Common myeloid progenitor, CD34-positive (primary cell): ENCODE data around the gene DBI.

Experiments used
- CTCF ChIA-PET: fragments of 350-600 bp; sonication (Branson Sonifier 250); formaldehyde crosslinking; loops from one replicate; lab custom pipeline; 2021; ENCODE audit warnings: antibody characterized with exemption; lab: Charles Lee
- POLR2A ChIA-PET: fragments of 350-600 bp; sonication (Branson Sonifier 250); formaldehyde crosslinking; loops from one replicate; lab custom pipeline; 2021; ENCODE audit warnings: antibody characterized with exemption; lab: Charles Lee
- DNase-seq, 3 donors: peaks; one replicate each; pipeline versions ENCODE4 v3.0.0 to v3.0.0-alpha.2; 2013
- H3K27ac ChIP-seq, 2 experiments: 1 replicate in 1 of 2; 2 replicates in 1 of 2; pipeline ENCODE4 v1.7.0; 2013; ENCODE audit warnings: inconsistent platforms in 2 of 2, low read length in 2 of 2, mild to moderate bottlenecking in 2 of 2, low read depth in 1 of 2, moderate library complexity in 1 of 2; ENCODE audit not compliant: severe bottlenecking in 2 of 2, insufficient read depth in 1 of 2, poor library complexity in 1 of 2
- H3K27me3 ChIP-seq, 5 experiments: replicated peaks in 2 of 5; 1 replicate in 3 of 5; 2 replicates in 2 of 5; pipeline versions ENCODE4 v1.6.1 to v1.7.0; 2013; ENCODE audit warnings: low read length in 4 of 5, mild to moderate bottlenecking in 2 of 5, moderate library complexity in 2 of 5, inconsistent platforms in 1 of 5; ENCODE audit not compliant: insufficient read depth in 5 of 5, control insufficient read depth in 4 of 5
- H3K36me3 ChIP-seq, 4 experiments: 1 replicate in 2 of 4; 2 replicates in 2 of 4; pipeline versions ENCODE4 v1.6.1 to v1.7.0; 2013; ENCODE audit warnings: low read length in 3 of 4, control low read depth in 1 of 4, mild to moderate bottlenecking in 1 of 4; ENCODE audit not compliant: control insufficient read depth in 4 of 4, insufficient read depth in 4 of 4
- H3K4me1 ChIP-seq, 4 experiments: 1 replicate in 3 of 4; 2 replicates in 1 of 4; pipeline versions ENCODE4 v1.6.1 to v1.7.1; 2013; ENCODE audit warnings: low read length in 3 of 4, mild to moderate bottlenecking in 3 of 4, control low read depth in 1 of 4, inconsistent platforms in 1 of 4, moderate library complexity in 1 of 4; ENCODE audit not compliant: control insufficient read depth in 4 of 4, insufficient read depth in 4 of 4; ENCODE audit errors: control extremely low read depth in 1 of 4
- H3K4me3 ChIP-seq, 7 experiments: 1 replicate in 4 of 7; 2 replicates in 3 of 7; pipeline versions ENCODE4 v1.5.1 to v1.7.0; 2013; ENCODE audit warnings: mild to moderate bottlenecking in 7 of 7, low read length in 6 of 7, moderate library complexity in 6 of 7, inconsistent platforms in 2 of 7, low read depth in 2 of 7, control low read depth in 1 of 7; ENCODE audit not compliant: insufficient read depth in 4 of 7, control insufficient read depth in 1 of 7; ENCODE audit errors: extremely low read depth in 1 of 7
- H3K9me3 ChIP-seq, 5 experiments: 1 replicate in 4 of 5; 2 replicates in 1 of 5; pipeline versions ENCODE4 v1.6.1 to v1.7.1; 2013; ENCODE audit warnings: low read length in 4 of 5, mild to moderate bottlenecking in 2 of 5, inconsistent platforms in 1 of 5, low read depth in 1 of 5, moderate library complexity in 1 of 5; ENCODE audit not compliant: control insufficient read depth in 4 of 5, insufficient read depth in 2 of 5; ENCODE audit errors: control extremely low read depth in 1 of 5
- WGBS: methylation state at CpG from one replicate; pipeline ENCODE4 v1.1.5; 2013; ENCODE audit not compliant: insufficient coverage; 5-methylcytosine and 5-hydroxymethylcytosine counted together

DBI gene

DNA sequence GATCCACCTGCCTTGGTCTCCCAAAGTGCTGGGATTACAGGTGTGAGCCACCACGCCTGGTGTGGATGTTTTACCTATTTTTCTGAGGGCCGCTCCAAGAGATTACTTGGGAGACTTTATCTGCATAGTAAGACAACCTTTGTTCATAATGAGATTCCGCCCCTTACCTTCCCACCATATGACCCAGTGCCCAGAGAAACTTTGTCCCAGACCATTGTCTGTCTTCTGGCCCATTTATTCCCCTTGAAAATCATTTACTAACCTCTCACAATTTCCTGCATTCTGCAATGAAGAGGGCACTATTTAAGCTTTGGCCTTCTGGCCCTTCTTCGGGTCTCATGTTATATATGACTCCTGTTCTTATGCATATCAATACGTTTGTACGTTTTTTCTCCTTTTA is 51.1 kb downstream of the DBI start:
- ChIA-PET CTCF (no interaction called here), POLR2A (no interaction called here)
- 100% methylated on average over 4 of the region's 6 CpGs for WGBS
- H3K9me3 ChIP-seq, result peaks cover 0 to 9% (median 4%) of the 10 kb centered on the region in 5 experiments
- no peaks in the 10 kb centered on the region for H3K36me3 ChIP-seq
- H3K27ac ChIP-seq, result no peak overlapping the region
- DNase-seq, result no peak
- H3K4me3 ChIP-seq, result no peak overlapping the region
- no peaks in the 10 kb centered on the region for H3K27me3 ChIP-seq
- peaks cover 0 to 14% (median 0%) of the 10 kb centered on the region in 4 experiments for H3K4me1 ChIP-seq

DNA sequence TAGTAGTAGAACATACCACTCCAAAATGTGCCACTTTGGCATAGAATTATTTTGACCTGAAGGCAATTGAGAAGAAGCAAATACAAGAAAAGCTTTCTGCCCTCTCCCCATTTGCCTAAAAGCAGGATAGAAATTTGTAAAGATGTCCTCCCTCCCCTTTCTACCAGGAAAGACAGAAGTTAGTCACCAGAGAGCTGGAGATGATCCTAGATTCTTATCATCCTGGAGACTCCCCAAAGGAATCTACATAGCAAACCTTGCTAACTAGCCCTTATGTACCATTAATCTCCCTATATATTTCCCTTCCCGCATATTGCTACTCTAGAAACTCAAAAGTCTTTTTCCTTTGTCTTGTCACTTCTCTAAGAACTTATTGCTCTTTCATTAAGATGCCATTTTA is 52.3 kb downstream of the DBI start:
- WGBS, result 100% methylated on average over 1 of the region's 1 CpG
- Histone ChIP-seq H3K9me3 (peaks cover 0 to 9% (median 4%) of the 10 kb centered on the region in 5 experiments), H3K27ac (no peak overlapping the region), H3K27me3 (no peaks in the 10 kb centered on the region), H3K4me1 (peaks cover 0 to 14% (median 0%) of the 10 kb centered on the region in 4 experiments), H3K4me3 (no peak overlapping the region), H3K36me3 (no peaks in the 10 kb centered on the region)
- ChIA-PET POLR2A (no interaction called here), CTCF (no interaction called here)
- DNase-seq, result no peak

DNA sequence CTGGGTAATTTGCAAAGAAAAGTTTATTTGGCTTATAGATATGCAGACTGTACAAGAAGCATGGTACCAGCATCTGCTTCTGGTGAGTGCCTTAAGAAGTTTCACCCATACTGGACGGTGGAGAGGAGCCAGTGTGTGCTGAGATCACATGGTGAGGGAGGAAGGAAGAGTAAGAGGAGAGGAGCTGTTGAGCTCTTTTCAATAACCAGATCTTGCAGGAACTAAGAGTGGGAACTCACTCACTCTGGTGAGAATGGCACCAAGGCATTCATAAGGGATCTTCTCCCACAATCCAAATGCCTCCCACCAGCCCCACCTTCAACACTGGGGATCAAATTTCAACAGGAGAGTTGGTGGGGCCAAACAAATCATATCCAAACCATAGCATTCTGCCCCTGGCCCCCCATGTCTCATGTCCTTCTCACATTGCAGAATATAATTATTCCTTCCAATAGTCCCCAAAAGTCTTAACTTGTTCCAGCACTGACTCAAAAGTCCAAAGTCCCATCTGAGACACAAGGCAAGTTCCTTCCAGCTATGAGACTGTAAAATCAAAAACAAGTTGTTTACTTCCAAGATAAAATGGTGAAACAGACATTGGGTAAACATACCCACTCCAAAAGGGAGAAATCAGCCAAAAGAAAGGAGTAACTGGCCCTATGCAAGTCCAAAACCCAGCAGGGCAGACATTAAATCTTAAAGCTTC is 53.2 kb downstream of the DBI start:
- WGBS, result no CpG with 5 or more reads among the region's 1 CpG

DNA sequence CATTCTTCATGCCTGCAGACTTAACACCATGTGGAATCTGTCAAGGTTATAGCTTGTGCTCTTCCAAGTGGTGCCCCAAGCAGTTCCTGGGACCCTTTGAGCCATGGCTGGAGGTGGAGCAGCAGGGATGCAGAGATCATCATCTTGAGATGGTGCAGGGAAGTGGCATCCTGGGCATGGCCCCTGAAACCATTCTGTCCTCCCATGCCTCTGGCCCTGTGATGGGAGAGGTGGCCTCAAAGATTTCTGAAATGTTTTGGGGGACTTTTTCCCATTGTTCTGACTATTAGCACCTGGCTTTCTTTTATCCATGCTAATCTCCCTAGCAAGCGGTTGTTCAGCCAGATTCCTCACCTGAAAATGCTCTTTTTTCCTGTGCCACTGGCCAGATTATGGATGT is 54.5 kb downstream of the DBI start:
- POLR2A ChIA-PET, result no interaction called here
- Histone ChIP-seq H3K9me3 (peaks cover 0 to 9% (median 4%) of the 10 kb centered on the region in 5 experiments), H3K36me3 (no peaks in the 10 kb centered on the region), H3K4me3 (no peak overlapping the region), H3K27me3 (peaks cover 0 to 6% (median 0%) of the 10 kb centered on the region in 5 experiments), H3K4me1 (no peaks in the 10 kb centered on the region), H3K27ac (no peak overlapping the region)
- no peak for DNase-seq
- 100% methylated on average over 1 of the region's 1 CpG for WGBS
- CTCF ChIA-PET, result interaction anchor here (1.2 kb wide), 1 partner anchor 10 kb away, joined by 3 read pairs; the partner anchor contains the start of gene TMEM37

More for the DNA sequence above, 53.2 kb downstream of the DBI start:
- no peak overlapping the region for H3K4me3 ChIP-seq
- no peak for DNase-seq
- peaks cover 0 to 9% (median 4%) of the 10 kb centered on the region in 5 experiments for H3K9me3 ChIP-seq
- ChIA-PET POLR2A (interaction anchor here (0.6 kb wide), 1 partner anchor 415 kb away, joined by 3 read pairs; no protein-coding TSS in a partner anchor), CTCF (interaction anchor here (1.2 kb wide), 1 partner anchor 12 kb away, joined by 3 read pairs; the partner anchor contains the start of gene TMEM37)
- peaks cover 0 to 2% (median 0%) of the 10 kb centered on the region in 5 experiments for H3K27me3 ChIP-seq
- H3K27ac ChIP-seq, result no peak overlapping the region
- H3K4me1 ChIP-seq, result peaks cover 0 to 5% (median 0%) of the 10 kb centered on the region in 4 experiments
- H3K36me3 ChIP-seq, result no peaks in the 10 kb centered on the region

- H3K36me3 ChIP-seq, result no peaks in the 10 kb centered on the region
- DNase-seq, result no peak
- H3K27ac ChIP-seq, result no peak overlapping the region
- ChIA-PET CTCF (no interaction called here), POLR2A (no interaction called here)
- peaks cover 0 to 8% (median 0%) of the 10 kb centered on the region in 5 experiments for H3K27me3 ChIP-seq
- H3K4me1 ChIP-seq, result no peaks in the 10 kb centered on the region
- H3K4me3 ChIP-seq, result no peak overlapping the region
- peaks cover 0 to 9% (median 4%) of the 10 kb centered on the region in 5 experiments for H3K9me3 ChIP-seq
Measured at GRCh38 chr2:119421741-119422140, 55.0 kb downstream of the DBI start.
